Panc1 (cell line): ENCODE measurements around the gene OR8B8. TPM values are rescaled to one million over a fixed set of nuclear protein-coding genes. Genes with fewer than 3 reads are reported as not detected.

ENCODE experiments used
- ATAC-seq: fragments of 200-7000 bp; cut with Tn5 transposase; 2 replicates; pipeline ENCODE4 v1.9.1; 2020; ENCODE audit warnings: mild to moderate bottlenecking, moderate library complexity
- BruUV-seq: library from RNA; stranded (reverse); fragments of 400-500 nt; replicated peaks from 2 replicates; lab custom pipeline; 2021; lab: Mats Ljungman, UMichigan
- CTCF ChIA-PET: fragments of 300-600 bp; sonication (Branson Sonifier 250); formaldehyde crosslinking; loops from one replicate; lab custom pipeline; 2022; ENCODE audit warnings: antibody characterized with exemption; lab: Charles Lee
- POLR2A ChIA-PET: fragments of 300-600 bp; sonication (Branson Sonifier 250); formaldehyde crosslinking; loops from one replicate; lab custom pipeline; 2022; ENCODE audit warnings: antibody characterized with exemption; lab: Charles Lee
- DNase-seq: peaks from one replicate; pipeline ENCODE4 v3.0.0-alpha.2; 2010; ENCODE audit warnings: low read depth, low spot score
- H3K27ac ChIP-seq: 2 replicates; pipeline ENCODE4 v1.5.1; 2011; ENCODE audit warnings: mild to moderate bottlenecking, low read length, inconsistent platforms
- H3K27me3 ChIP-seq: fragments of 200-500 bp; sonication (Bioruptor generic); 2 replicates; pipeline ENCODE4 v1.6.0; 2014; ENCODE audit warnings: low read length, inconsistent platforms; ENCODE audit not compliant: control insufficient read depth, insufficient read depth
- H3K36me3 ChIP-seq: fragments of 200-500 bp; sonication (Bioruptor generic); 2 replicates; pipeline ENCODE4 v1.5.1; 2014; ENCODE audit warnings: inconsistent platforms, mild to moderate bottlenecking, low read length, moderate library complexity; ENCODE audit not compliant: control insufficient read depth, insufficient read depth
- H3K4me1 ChIP-seq: 2 replicates; pipeline ENCODE4 v1.5.1; 2011; ENCODE audit warnings: inconsistent platforms, mild to moderate bottlenecking, low read length, moderate library complexity; ENCODE audit not compliant: control insufficient read depth, insufficient read depth
- H3K4me3 ChIP-seq, 2 experiments: 2 replicates each; pipeline ENCODE4 v1.5.1; 2011 to 2012; ENCODE audit warnings: low read depth in 2 of 2, low read length in 2 of 2, mild to moderate bottlenecking in 2 of 2, inconsistent platforms in 1 of 2, moderate library complexity in 1 of 2
- H3K9me3 ChIP-seq: fragments of 200-500 bp; sonication (Bioruptor generic); 2 replicates; pipeline ENCODE4 v1.5.1; 2014; ENCODE audit warnings: low read depth, mild to moderate bottlenecking, inconsistent platforms, low read length, moderate library complexity; ENCODE audit not compliant: control insufficient read depth, insufficient read depth
- POLR2AphosphoS5 ChIP-seq: IDR thresholded peaks from 2 replicates; pipeline ENCODE4 v1.6.1; 2012; ENCODE audit warnings: mild to moderate bottlenecking, low read depth, low read length, moderate library complexity
- SIN3A ChIP-seq: IDR thresholded peaks from 2 replicates; pipeline ENCODE4 v1.6.1; 2012; ENCODE audit warnings: low read depth, mild to moderate bottlenecking, low read length, moderate library complexity, borderline replicate concordance; ENCODE audit not compliant: insufficient read depth
- TCF7L2 ChIP-seq: IDR thresholded peaks from 2 replicates; pipeline ENCODE4 v1.6.1; 2011; ENCODE audit warnings: mild to moderate bottlenecking, low read depth, low read length, inconsistent platforms
- in situ Hi-C: cut with HindIII; loops from 2 replicates; pipeline ENCODE4 v1.10.0; 2016; ENCODE audit warnings: low sequenced_read_pairs, low pct_unique_long_range_greater_than_20kb
- intact Hi-C: fragments of 100-400 bp; cut with micrococcal nuclease; formaldehyde crosslinking; loops from one replicate; pipeline ENCODE4 v1.10.0; 2022; ENCODE audit not compliant: unreplicated experiment
- total RNA-seq: library from RNA; stranded (reverse); gene quantifications from one replicate; pipeline ENCODE4 v1.2.1, GENCODE V29; 2021; ENCODE audit not compliant: unreplicated experiment
- TF ChIP-seq, protein P1 (sequence below): fragments of 450-650 bp; IDR thresholded peaks from 2 replicates; pipeline ENCODE4 v1.5.1; 2017; ENCODE audit warnings: mild to moderate bottlenecking
- TF ChIP-seq, protein P2 (sequence below), 2 experiments: IDR thresholded peaks; 2 replicates each; pipeline ENCODE4 v1.6.1; 2011 to 2012; ENCODE audit warnings: low read depth in 2 of 2, control low read depth in 1 of 2, low read length in 1 of 2, mild to moderate bottlenecking in 1 of 2, moderate library complexity in 1 of 2; ENCODE audit not compliant: insufficient read depth in 1 of 2

The OR8B8 gene
- total RNA-seq, 1 experiment from 2014 or later = not detected

DNA sequence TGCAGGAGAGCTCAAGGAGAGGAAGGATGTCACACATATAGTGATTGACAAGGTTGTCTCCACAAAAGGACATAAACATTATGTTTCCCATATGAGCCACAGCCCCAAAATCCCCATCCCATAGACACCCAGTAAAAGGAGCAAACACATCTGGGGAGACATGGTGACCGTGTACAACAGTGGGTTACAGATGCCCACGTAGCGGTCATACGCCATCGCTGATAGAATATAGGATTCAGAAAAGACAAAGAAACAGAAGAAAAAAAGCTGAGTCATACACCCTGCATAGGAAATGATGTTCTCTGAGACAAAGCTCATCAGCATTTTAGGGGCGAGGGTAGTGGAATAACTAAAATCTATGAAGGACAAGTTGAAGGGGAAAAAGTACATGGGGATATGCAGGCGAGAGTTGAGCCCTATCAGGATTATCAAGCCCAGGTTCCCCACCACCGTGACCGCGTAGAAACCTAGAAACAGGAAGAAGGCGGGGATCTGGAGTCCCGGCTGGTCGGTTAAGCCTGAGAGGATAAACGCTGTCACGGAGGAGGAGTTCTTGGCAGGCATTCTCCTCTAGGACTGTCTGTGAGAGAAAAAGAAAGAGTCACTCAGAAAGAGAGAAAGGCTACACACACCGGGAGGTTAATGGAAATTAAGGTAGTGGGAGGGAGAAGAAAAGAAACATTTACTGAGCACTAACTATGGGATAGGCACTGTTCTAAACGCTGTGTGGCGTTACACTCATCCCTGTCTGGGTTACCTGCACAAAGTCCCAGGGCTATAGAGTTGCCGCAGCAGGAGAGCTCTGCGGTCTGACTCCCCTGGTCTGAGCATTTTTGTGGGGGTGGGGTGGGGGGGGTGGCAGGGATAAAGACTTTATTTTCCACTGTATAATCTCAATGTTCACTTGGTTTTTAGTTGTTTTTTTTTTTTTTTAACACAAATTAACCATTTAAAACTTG, 36.1 kb upstream of the OR8B8 start:
- ATAC-seq = peak; percentile 72
- no peaks in the 10 kb centered on the region for H3K4me1 ChIP-seq
- no peaks in the 10 kb centered on the region for H3K27me3 ChIP-seq
- DNase-seq = no peak
- no TSS peak for BruUV-seq
- H3K9me3 ChIP-seq = no peaks in the 10 kb centered on the region
- intact Hi-C loops = no loop called here
- in situ Hi-C loops = no loop called here
- no peak overlapping the region for H3K27ac ChIP-seq
- peak overlapping the region in 1 of 2 experiments; percentile 17; a peak in 3 of 4 replicates for H3K4me3 ChIP-seq
- ChIA-PET CTCF (no interaction called here), POLR2A (no interaction called here)
- no peaks in the 10 kb centered on the region for H3K36me3 ChIP-seq
- TF ChIP-seq, protein P1, sequence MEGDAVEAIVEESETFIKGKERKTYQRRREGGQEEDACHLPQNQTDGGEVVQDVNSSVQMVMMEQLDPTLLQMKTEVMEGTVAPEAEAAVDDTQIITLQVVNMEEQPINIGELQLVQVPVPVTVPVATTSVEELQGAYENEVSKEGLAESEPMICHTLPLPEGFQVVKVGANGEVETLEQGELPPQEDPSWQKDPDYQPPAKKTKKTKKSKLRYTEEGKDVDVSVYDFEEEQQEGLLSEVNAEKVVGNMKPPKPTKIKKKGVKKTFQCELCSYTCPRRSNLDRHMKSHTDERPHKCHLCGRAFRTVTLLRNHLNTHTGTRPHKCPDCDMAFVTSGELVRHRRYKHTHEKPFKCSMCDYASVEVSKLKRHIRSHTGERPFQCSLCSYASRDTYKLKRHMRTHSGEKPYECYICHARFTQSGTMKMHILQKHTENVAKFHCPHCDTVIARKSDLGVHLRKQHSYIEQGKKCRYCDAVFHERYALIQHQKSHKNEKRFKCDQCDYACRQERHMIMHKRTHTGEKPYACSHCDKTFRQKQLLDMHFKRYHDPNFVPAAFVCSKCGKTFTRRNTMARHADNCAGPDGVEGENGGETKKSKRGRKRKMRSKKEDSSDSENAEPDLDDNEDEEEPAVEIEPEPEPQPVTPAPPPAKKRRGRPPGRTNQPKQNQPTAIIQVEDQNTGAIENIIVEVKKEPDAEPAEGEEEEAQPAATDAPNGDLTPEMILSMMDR = no peak
- no peak for TF ChIP-seq POLR2AphosphoS5
- TF ChIP-seq, protein P2, sequence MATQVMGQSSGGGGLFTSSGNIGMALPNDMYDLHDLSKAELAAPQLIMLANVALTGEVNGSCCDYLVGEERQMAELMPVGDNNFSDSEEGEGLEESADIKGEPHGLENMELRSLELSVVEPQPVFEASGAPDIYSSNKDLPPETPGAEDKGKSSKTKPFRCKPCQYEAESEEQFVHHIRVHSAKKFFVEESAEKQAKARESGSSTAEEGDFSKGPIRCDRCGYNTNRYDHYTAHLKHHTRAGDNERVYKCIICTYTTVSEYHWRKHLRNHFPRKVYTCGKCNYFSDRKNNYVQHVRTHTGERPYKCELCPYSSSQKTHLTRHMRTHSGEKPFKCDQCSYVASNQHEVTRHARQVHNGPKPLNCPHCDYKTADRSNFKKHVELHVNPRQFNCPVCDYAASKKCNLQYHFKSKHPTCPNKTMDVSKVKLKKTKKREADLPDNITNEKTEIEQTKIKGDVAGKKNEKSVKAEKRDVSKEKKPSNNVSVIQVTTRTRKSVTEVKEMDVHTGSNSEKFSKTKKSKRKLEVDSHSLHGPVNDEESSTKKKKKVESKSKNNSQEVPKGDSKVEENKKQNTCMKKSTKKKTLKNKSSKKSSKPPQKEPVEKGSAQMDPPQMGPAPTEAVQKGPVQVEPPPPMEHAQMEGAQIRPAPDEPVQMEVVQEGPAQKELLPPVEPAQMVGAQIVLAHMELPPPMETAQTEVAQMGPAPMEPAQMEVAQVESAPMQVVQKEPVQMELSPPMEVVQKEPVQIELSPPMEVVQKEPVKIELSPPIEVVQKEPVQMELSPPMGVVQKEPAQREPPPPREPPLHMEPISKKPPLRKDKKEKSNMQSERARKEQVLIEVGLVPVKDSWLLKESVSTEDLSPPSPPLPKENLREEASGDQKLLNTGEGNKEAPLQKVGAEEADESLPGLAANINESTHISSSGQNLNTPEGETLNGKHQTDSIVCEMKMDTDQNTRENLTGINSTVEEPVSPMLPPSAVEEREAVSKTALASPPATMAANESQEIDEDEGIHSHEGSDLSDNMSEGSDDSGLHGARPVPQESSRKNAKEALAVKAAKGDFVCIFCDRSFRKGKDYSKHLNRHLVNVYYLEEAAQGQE (IDR thresholded peaks at IDR 0.05; ENCODE audit: insufficient read depth in 1 of 2, low read depth in 2 of 2, low read length in 1 of 2) = no peak
- no peak for TF ChIP-seq SIN3A
- no peak for TF ChIP-seq TCF7L2

GRCh38 chr11:124479561-124479960, 34.1 kb upstream of the OR8B8 start:
- intact Hi-C loops (no loop called here), in situ Hi-C loops (no loop called here)
- BruUV-seq = no TSS peak
- H3K27ac ChIP-seq = no peak overlapping the region
- no peaks in the 10 kb centered on the region for H3K4me1 ChIP-seq
- H3K4me3 ChIP-seq = no peak overlapping the region
- DNase-seq (no peak), ATAC-seq (no peak)
- no peaks in the 10 kb centered on the region for H3K36me3 ChIP-seq
- ChIA-PET POLR2A (no interaction called here), CTCF (no interaction called here)
- H3K27me3 ChIP-seq = peaks cover 5% of the 10 kb centered on the region; the same call in 1 of the 2 replicates
- no peaks in the 10 kb centered on the region for H3K9me3 ChIP-seq
- TF ChIP-seq TCF7L2 = no peak

- ATAC-seq (no peak), DNase-seq (no peak)
- CTCF ChIA-PET = no interaction called here
- POLR2A ChIA-PET = no interaction called here
- Histone ChIP-seq H3K36me3 (no peaks in the 10 kb centered on the region), H3K4me3 (no peak overlapping the region), H3K9me3 (no peaks in the 10 kb centered on the region), H3K4me1 (no peaks in the 10 kb centered on the region), H3K27ac (no peak overlapping the region), H3K27me3 (peaks cover 5% of the 10 kb centered on the region; the same call in 1 of the 2 replicates)
- intact Hi-C loops (no loop called here), in situ Hi-C loops (no loop called here)
- no peak for TF ChIP-seq TCF7L2
- TF ChIP-seq SIN3A = no peak
- TF ChIP-seq POLR2AphosphoS5 = no peak
- TF ChIP-seq, protein P1 = no peak
- TF ChIP-seq, protein P2 (IDR thresholded peaks at IDR 0.05; ENCODE audit: insufficient read depth in 1 of 2, low read depth in 2 of 2, low read length in 1 of 2) = no peak
- no TSS peak for BruUV-seq
Observed at GRCh38 chr11:124475265-124475664, 29.8 kb upstream of the OR8B8 start.
